Measurements from ENCODE around the gene PPP1R13B. TPM values are rescaled to one million over a fixed set of nuclear protein-coding genes. Genes with fewer than 3 reads are reported as not detected.

Gene PPP1R13B
- total RNA-seq, 4 donors from 2014 or later, result 5.6 to 71.6 (median 18.2) TPM

- H3K4me1 ChIP-seq, result peaks cover 0 to 18% of the 10 kb centered on the region in 2 donors
- H3K4me3 ChIP-seq, result no peak overlapping the region
- no peaks in the 10 kb centered on the region for H3K27me3 ChIP-seq
- no peak overlapping the region for H3K27ac ChIP-seq
- no peaks in the 10 kb centered on the region for H3K9me3 ChIP-seq
- DNase-seq, result no peak
- TF ChIP-seq CTCF (IDR thresholded peaks at IDR 0.05) (no peak), POLR2A (IDR thresholded peaks at IDR 0.05) (no peak)
- intact Hi-C loops (cut with DNase I; ENCODE audit: low total_unique reads), result no loop called here
- H3K36me3 ChIP-seq, result no peaks in the 10 kb centered on the region
Measured at GRCh38 chr14:103713304-103714062, 133.9 kb downstream of the PPP1R13B start.

- H3K9me3 ChIP-seq, result no peaks in the 10 kb centered on the region
- no peaks in the 10 kb centered on the region for H3K27me3 ChIP-seq
- peaks cover 0 to 18% of the 10 kb centered on the region in 2 donors for H3K4me1 ChIP-seq
- no peak for TF ChIP-seq CTCF (IDR thresholded peaks at IDR 0.05)
- TF ChIP-seq POLR2A (IDR thresholded peaks at IDR 0.05), result no peak
- intact Hi-C loops (cut with DNase I; ENCODE audit: low total_unique reads), result no loop called here
- no peaks in the 10 kb centered on the region for H3K36me3 ChIP-seq
- H3K4me3 ChIP-seq, result no peak overlapping the region
- peak overlapping the region; percentile 50 to 55 for H3K27ac ChIP-seq
- DNase-seq, result no peak
Measured at GRCh38 chr14:103712633-103713247, 134.6 kb downstream of the PPP1R13B start.

GRCh38 chr14:103711516-103712431 lies 135.6 kb downstream of the PPP1R13B start:
- intact Hi-C loops (cut with DNase I; ENCODE audit: low total_unique reads), result no loop called here
- Histone ChIP-seq H3K27me3 (no peaks in the 10 kb centered on the region), H3K9me3 (no peaks in the 10 kb centered on the region), H3K36me3 (no peaks in the 10 kb centered on the region), H3K4me3 (no peak overlapping the region), H3K4me1 (peaks cover 0 to 18% of the 10 kb centered on the region in 2 donors), H3K27ac (peak overlapping the region; percentile 50 to 55)
- TF ChIP-seq CTCF (IDR thresholded peaks at IDR 0.05) (no peak), POLR2A (IDR thresholded peaks at IDR 0.05) (no peak)
- DNase-seq, result peak; percentile 47 to 58

GRCh38 chr14:103710771-103711377 lies 136.5 kb downstream of the PPP1R13B start:
- Histone ChIP-seq H3K27ac (peak overlapping the region in 1 of 2 donors; percentile 50), H3K36me3 (no peaks in the 10 kb centered on the region), H3K4me1 (peaks cover 0 to 18% of the 10 kb centered on the region in 2 donors), H3K9me3 (no peaks in the 10 kb centered on the region), H3K4me3 (no peak overlapping the region), H3K27me3 (no peaks in the 10 kb centered on the region)
- intact Hi-C loops (cut with DNase I; ENCODE audit: low total_unique reads), result no loop called here
- TF ChIP-seq CTCF (IDR thresholded peaks at IDR 0.05) (no peak), POLR2A (IDR thresholded peaks at IDR 0.05) (no peak)
- no peak for DNase-seq
